ENCODE data around the gene MIPOL1.

DNA sequence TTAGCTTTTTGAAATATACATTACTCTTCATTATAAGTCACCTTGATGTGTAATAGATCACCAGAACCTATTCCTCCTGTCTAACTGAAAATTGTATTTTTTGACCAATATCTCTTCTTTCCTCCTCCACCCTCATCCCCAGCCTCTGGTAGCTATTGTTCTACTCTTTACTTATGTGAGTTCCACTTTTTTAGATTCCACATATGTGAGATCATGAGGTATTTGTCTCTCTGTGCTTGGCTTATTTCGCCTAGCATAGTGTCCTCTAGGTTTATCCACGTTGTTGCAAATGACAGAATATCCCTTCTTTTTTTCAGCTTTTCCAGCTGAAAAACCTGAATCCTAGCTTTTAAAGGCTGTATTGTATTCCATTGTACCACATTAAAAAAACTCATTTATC, 82.1 kb downstream of the MIPOL1 start:
- TF ChIP-seq POLR2A (IDR thresholded peaks at IDR 0.05), result no peak
- TF ChIP-seq, protein P1, sequence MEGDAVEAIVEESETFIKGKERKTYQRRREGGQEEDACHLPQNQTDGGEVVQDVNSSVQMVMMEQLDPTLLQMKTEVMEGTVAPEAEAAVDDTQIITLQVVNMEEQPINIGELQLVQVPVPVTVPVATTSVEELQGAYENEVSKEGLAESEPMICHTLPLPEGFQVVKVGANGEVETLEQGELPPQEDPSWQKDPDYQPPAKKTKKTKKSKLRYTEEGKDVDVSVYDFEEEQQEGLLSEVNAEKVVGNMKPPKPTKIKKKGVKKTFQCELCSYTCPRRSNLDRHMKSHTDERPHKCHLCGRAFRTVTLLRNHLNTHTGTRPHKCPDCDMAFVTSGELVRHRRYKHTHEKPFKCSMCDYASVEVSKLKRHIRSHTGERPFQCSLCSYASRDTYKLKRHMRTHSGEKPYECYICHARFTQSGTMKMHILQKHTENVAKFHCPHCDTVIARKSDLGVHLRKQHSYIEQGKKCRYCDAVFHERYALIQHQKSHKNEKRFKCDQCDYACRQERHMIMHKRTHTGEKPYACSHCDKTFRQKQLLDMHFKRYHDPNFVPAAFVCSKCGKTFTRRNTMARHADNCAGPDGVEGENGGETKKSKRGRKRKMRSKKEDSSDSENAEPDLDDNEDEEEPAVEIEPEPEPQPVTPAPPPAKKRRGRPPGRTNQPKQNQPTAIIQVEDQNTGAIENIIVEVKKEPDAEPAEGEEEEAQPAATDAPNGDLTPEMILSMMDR (IDR thresholded peaks at IDR 0.05), result no peak

Measured in vagina (tissue), 2 donors.